Loucy (cell line): ENCODE data around the gene SYNGR2.

ENCODE experiments used
- H2AFZ ChIP-seq: fragments of 200-600 bp; sonication (generic); 2 replicates; pipeline ENCODE4 v1.6.0; 2016; ENCODE audit warnings: antibody characterized with exemption, mild to moderate bottlenecking, low read length, moderate library complexity
- H3F3A ChIP-seq: fragments of 200-600 bp; 2 replicates; pipeline ENCODE4 v1.6.0; 2016; ENCODE audit warnings: antibody characterized with exemption, low read depth, mild to moderate bottlenecking
- H3K27me3 ChIP-seq: fragments of 200-600 bp; sonication (generic); 2 replicates; pipeline ENCODE4 v1.6.1; 2014; ENCODE audit warnings: low read length, mild to moderate bottlenecking; ENCODE audit not compliant: insufficient read depth, poor library complexity, severe bottlenecking
- H3K36me3 ChIP-seq: fragments of 200-600 bp; sonication (generic); 2 replicates; pipeline ENCODE4 v1.6.1; 2016; ENCODE audit warnings: low read length; ENCODE audit not compliant: insufficient read depth
- H3K4me1 ChIP-seq: fragments of 200-600 bp; sonication (generic); 2 replicates; pipeline ENCODE4 v1.5.1; 2014; ENCODE audit warnings: low read length, mild to moderate bottlenecking; ENCODE audit not compliant: insufficient read depth, poor library complexity, severe bottlenecking
- H3K4me2 ChIP-seq: fragments of 200-600 bp; sonication (generic); 2 replicates; pipeline ENCODE4 v1.6.0; 2014; ENCODE audit warnings: antibody characterized with exemption, low read length, low read depth, mild to moderate bottlenecking; ENCODE audit not compliant: poor library complexity, severe bottlenecking
- H3K4me3 ChIP-seq: fragments of 200-600 bp; sonication (generic); 2 replicates; pipeline ENCODE4 v1.5.1; 2014; ENCODE audit warnings: low read length, mild to moderate bottlenecking, mixed read lengths; ENCODE audit not compliant: poor library complexity, severe bottlenecking
- H3K79me2 ChIP-seq: fragments of 200-600 bp; sonication (generic); 2 replicates; pipeline ENCODE4 v1.6.1; 2014; ENCODE audit warnings: low read length; ENCODE audit not compliant: insufficient read depth
- H3K9ac ChIP-seq: fragments of 200-600 bp; sonication (generic); 2 replicates; pipeline ENCODE4 v1.6.0; 2014; ENCODE audit warnings: mild to moderate bottlenecking, low read depth, low read length, moderate library complexity; ENCODE audit not compliant: poor library complexity, severe bottlenecking
- H3K9me2 ChIP-seq: fragments of 200-600 bp; sonication (generic); replicated peaks from 2 replicates; pipeline ENCODE4 v1.6.1; 2016; ENCODE audit warnings: low read depth, low read length, mixed read lengths
- H3K9me3 ChIP-seq: fragments of 200-600 bp; sonication (generic); 2 replicates; pipeline ENCODE4 v1.6.1; 2014; ENCODE audit warnings: mild to moderate bottlenecking, antibody characterized with exemption, low read length, low read depth; ENCODE audit not compliant: insufficient read depth
- H4K20me1 ChIP-seq: fragments of 200-600 bp; sonication (generic); 2 replicates; pipeline ENCODE4 v1.6.0; 2014; ENCODE audit warnings: antibody characterized with exemption, low read length, mild to moderate bottlenecking; ENCODE audit not compliant: insufficient read depth, poor library complexity, severe bottlenecking
- CTCF ChIP-seq: fragments of 200-600 bp; sonication (generic); conservative IDR thresholded peaks from 2 replicates; pipeline ENCODE4 v1.5.1; 2014; ENCODE audit warnings: mild to moderate bottlenecking, antibody characterized with exemption, low read length
- EZH2phosphoT487 ChIP-seq: fragments of 200-600 bp; IDR thresholded peaks from 2 replicates; pipeline ENCODE4 v1.6.1; 2018; ENCODE audit warnings: antibody characterized with exemption, mild to moderate bottlenecking, moderate library complexity, borderline replicate concordance

Gene SYNGR2

GRCh38 chr17:78219396-78220150 lies 51.2 kb downstream of the SYNGR2 start:
- peaks cover 8% of the 10 kb centered on the region; the same call in 1 of the 2 replicates for H3F3A ChIP-seq
- H2AFZ ChIP-seq: no peak overlapping the region
- H3K79me2 ChIP-seq: peaks cover 63% of the 10 kb centered on the region
- H3K9me3 ChIP-seq: no peaks in the 10 kb centered on the region
- peaks cover 52% of the 10 kb centered on the region; the same call in 1 of the 2 replicates for H3K36me3 ChIP-seq
- TF ChIP-seq EZH2phosphoT487: no peak
- TF ChIP-seq CTCF: no peak
- H3K9me2 ChIP-seq: no peaks in the 10 kb centered on the region
- no peaks in the 10 kb centered on the region for H3K27me3 ChIP-seq
- H4K20me1 ChIP-seq: peaks cover 5% of the 10 kb centered on the region
- H3K4me1 ChIP-seq: peaks cover 15% of the 10 kb centered on the region
- no peak overlapping the region for H3K9ac ChIP-seq
- peak overlapping the region; percentile 33 for H3K4me2 ChIP-seq
- H3K4me3 ChIP-seq: peak overlapping the region; percentile 31
